Neural cell (in vitro differentiated cells): ENCODE results near the gene SPAG7. TPM values are rescaled to one million over a fixed set of nuclear protein-coding genes. Genes with fewer than 3 reads are reported as not detected.

ENCODE experiments used
- H2AFZ ChIP-seq: fragments of 200-600, 300-800 bp; sonication (generic), shearing (Covaris generic); 2 replicates; pipeline ENCODE4 v1.6.0; 2014; ENCODE audit warnings: low read depth, mild to moderate bottlenecking, antibody characterized with exemption, low read length, moderate library complexity
- H3F3A ChIP-seq: fragments of 200-600 bp; shearing (Covaris generic); 2 replicates; pipeline ENCODE4 v1.6.1; 2016; ENCODE audit warnings: mild to moderate bottlenecking, moderate library complexity, mixed read lengths, antibody characterized with exemption, low read length; ENCODE audit not compliant: insufficient read depth, poor library complexity, severe bottlenecking
- H3K27ac ChIP-seq: fragments of 200-600, 300-800 bp; sonication (generic), shearing (Covaris generic); 2 replicates; pipeline ENCODE4 v1.5.1; 2014; ENCODE audit warnings: mild to moderate bottlenecking, low read length, moderate library complexity
- H3K27me3 ChIP-seq: fragments of 300-800, 200-600 bp; sonication (generic), shearing (Covaris generic); 2 replicates; pipeline ENCODE4 v1.6.0; 2014; ENCODE audit warnings: mild to moderate bottlenecking, low read depth, low read length, moderate library complexity; ENCODE audit not compliant: insufficient read depth
- H3K36me3 ChIP-seq: fragments of 300-800, 200-600 bp; sonication (generic), shearing (Covaris generic); 2 replicates; pipeline ENCODE4 v1.5.1; 2014; ENCODE audit warnings: mild to moderate bottlenecking, antibody characterized with exemption, low read length, moderate library complexity; ENCODE audit not compliant: insufficient read depth
- H3K4me2 ChIP-seq: fragments of 300-800, 200-600 bp; sonication (generic), shearing (Covaris generic); 2 replicates; pipeline ENCODE4 v1.6.0; 2014; ENCODE audit warnings: mild to moderate bottlenecking, low read length
- H3K4me3 ChIP-seq: fragments of 300-800, 200-600 bp; sonication (generic), shearing (Covaris generic); 2 replicates; pipeline ENCODE4 v1.5.1; 2014; ENCODE audit warnings: mild to moderate bottlenecking, low read length, moderate library complexity
- H3K79me2 ChIP-seq: fragments of 200-600 bp; shearing (Covaris generic); replicated peaks from 2 replicates; pipeline ENCODE4 v1.6.0; 2014; ENCODE audit warnings: mild to moderate bottlenecking, low read length, moderate library complexity; ENCODE audit not compliant: insufficient read depth
- H3K9ac ChIP-seq: fragments of 300-800, 200-600 bp; sonication (generic), shearing (Covaris generic); 2 replicates; pipeline ENCODE4 v1.6.1; 2016; ENCODE audit warnings: mild to moderate bottlenecking, low read length, mixed read lengths
- H3K9me2 ChIP-seq: fragments of 200-600 bp; shearing (Covaris generic); 2 replicates; pipeline ENCODE4 v1.6.1; 2016; ENCODE audit warnings: mild to moderate bottlenecking, low read length, mixed read lengths; ENCODE audit not compliant: insufficient read depth
- H3K9me3 ChIP-seq: fragments of 200-600, 300-800 bp; sonication (generic), shearing (Covaris generic); 2 replicates; pipeline ENCODE4 v1.6.1; 2016; ENCODE audit warnings: mild to moderate bottlenecking, mixed run types, low read length, moderate library complexity, mixed read lengths
- H4K20me1 ChIP-seq: fragments of 200-600 bp; shearing (Covaris generic); 2 replicates; pipeline ENCODE4 v1.6.1; 2016; ENCODE audit warnings: mild to moderate bottlenecking, mixed run types; ENCODE audit not compliant: insufficient read depth
- EP300 ChIP-seq: fragments of 450-650 bp; conservative IDR thresholded peaks from 2 replicates; pipeline ENCODE4 v1.6.1; 2014; ENCODE audit warnings: antibody characterized with exemption, mild to moderate bottlenecking, moderate library complexity; ENCODE audit not compliant: poor library complexity, severe bottlenecking
- EZH2 ChIP-seq: fragments of 200-600, 300-800 bp; shearing (Covaris generic), sonication (generic); IDR thresholded peaks from 2 replicates; pipeline ENCODE4 v1.6.1; 2014; ENCODE audit warnings: antibody characterized with exemption, low read length, borderline replicate concordance, mild to moderate bottlenecking; ENCODE audit not compliant: insufficient read depth, poor library complexity, severe bottlenecking
- MXI1 ChIP-seq: fragments of 450-650 bp; conservative IDR thresholded peaks from 2 replicates; pipeline ENCODE4 v1.6.1; 2014; ENCODE audit warnings: antibody characterized with exemption, mild to moderate bottlenecking; ENCODE audit not compliant: poor library complexity, severe bottlenecking
- POLR2AphosphoS5 ChIP-seq: IDR thresholded peaks from 2 replicates; pipeline ENCODE4 v1.6.1; 2012
- RAD21 ChIP-seq: fragments of 450-650 bp; conservative IDR thresholded peaks from 2 replicates; pipeline ENCODE4 v1.6.1; 2014; ENCODE audit warnings: antibody characterized with exemption, mild to moderate bottlenecking, moderate library complexity
- SMC3 ChIP-seq: fragments of 450-650 bp; conservative IDR thresholded peaks from 2 replicates; pipeline ENCODE4 v1.6.1; 2014; ENCODE audit warnings: antibody characterized with exemption, mild to moderate bottlenecking, moderate library complexity; ENCODE audit not compliant: poor library complexity
- TAF1 ChIP-seq: IDR thresholded peaks from 2 replicates; pipeline ENCODE4 v1.6.1; 2012; ENCODE audit warnings: low read depth
- polyA plus RNA-seq: library from polyadenylated mRNA; depleted of rRNA; stranded (reverse); fragments of >200 nt; gene quantifications from 2 replicates; pipeline ENCODE4 v1.2.3, GENCODE V29; 2014
- TF ChIP-seq, protein P1 (sequence below): fragments of 450-650 bp; IDR thresholded peaks from 2 replicates; pipeline ENCODE4 v1.5.1; 2014; ENCODE audit warnings: antibody characterized with exemption, mild to moderate bottlenecking, moderate library complexity; ENCODE audit not compliant: poor library complexity, severe bottlenecking
- TF ChIP-seq, protein P2 (sequence below): IDR thresholded peaks from 2 replicates; pipeline ENCODE4 v1.6.1; 2012; ENCODE audit warnings: borderline replicate concordance

Gene SPAG7
- polyA plus RNA-seq, 1 donor from 2014 or later: 66.4 TPM

DNA sequence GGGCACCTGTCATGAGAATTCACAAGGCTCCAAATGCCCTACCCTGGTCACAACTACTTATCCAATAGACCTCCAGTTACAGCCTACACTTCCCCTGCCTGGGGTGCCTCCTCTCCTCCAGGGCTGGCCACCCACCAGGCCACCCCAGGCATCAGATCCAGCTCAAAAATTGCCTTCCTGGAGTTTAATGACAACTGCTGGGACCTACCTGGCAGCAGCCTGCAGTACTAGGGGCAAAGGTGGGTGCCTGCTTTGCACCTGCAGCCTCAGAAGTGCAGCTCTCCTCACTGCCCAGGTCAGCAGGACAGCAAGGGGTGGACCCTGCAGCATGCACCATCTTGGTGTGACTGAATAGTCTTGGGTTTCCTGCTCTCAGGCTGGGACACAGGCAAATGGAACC, 32.0 kb downstream of the SPAG7 start:
- H3K4me3 ChIP-seq: no peak overlapping the region
- no peak overlapping the region for H3K27ac ChIP-seq
- no peaks in the 10 kb centered on the region for H3K27me3 ChIP-seq
- TF ChIP-seq MXI1 (no peak), POLR2AphosphoS5 (no peak), RAD21 (no peak), SMC3 (no peak), EZH2 (no peak), TAF1 (no peak), EP300 (no peak)
- TF ChIP-seq, protein P1, sequence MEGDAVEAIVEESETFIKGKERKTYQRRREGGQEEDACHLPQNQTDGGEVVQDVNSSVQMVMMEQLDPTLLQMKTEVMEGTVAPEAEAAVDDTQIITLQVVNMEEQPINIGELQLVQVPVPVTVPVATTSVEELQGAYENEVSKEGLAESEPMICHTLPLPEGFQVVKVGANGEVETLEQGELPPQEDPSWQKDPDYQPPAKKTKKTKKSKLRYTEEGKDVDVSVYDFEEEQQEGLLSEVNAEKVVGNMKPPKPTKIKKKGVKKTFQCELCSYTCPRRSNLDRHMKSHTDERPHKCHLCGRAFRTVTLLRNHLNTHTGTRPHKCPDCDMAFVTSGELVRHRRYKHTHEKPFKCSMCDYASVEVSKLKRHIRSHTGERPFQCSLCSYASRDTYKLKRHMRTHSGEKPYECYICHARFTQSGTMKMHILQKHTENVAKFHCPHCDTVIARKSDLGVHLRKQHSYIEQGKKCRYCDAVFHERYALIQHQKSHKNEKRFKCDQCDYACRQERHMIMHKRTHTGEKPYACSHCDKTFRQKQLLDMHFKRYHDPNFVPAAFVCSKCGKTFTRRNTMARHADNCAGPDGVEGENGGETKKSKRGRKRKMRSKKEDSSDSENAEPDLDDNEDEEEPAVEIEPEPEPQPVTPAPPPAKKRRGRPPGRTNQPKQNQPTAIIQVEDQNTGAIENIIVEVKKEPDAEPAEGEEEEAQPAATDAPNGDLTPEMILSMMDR: no peak
- TF ChIP-seq, protein P2, sequence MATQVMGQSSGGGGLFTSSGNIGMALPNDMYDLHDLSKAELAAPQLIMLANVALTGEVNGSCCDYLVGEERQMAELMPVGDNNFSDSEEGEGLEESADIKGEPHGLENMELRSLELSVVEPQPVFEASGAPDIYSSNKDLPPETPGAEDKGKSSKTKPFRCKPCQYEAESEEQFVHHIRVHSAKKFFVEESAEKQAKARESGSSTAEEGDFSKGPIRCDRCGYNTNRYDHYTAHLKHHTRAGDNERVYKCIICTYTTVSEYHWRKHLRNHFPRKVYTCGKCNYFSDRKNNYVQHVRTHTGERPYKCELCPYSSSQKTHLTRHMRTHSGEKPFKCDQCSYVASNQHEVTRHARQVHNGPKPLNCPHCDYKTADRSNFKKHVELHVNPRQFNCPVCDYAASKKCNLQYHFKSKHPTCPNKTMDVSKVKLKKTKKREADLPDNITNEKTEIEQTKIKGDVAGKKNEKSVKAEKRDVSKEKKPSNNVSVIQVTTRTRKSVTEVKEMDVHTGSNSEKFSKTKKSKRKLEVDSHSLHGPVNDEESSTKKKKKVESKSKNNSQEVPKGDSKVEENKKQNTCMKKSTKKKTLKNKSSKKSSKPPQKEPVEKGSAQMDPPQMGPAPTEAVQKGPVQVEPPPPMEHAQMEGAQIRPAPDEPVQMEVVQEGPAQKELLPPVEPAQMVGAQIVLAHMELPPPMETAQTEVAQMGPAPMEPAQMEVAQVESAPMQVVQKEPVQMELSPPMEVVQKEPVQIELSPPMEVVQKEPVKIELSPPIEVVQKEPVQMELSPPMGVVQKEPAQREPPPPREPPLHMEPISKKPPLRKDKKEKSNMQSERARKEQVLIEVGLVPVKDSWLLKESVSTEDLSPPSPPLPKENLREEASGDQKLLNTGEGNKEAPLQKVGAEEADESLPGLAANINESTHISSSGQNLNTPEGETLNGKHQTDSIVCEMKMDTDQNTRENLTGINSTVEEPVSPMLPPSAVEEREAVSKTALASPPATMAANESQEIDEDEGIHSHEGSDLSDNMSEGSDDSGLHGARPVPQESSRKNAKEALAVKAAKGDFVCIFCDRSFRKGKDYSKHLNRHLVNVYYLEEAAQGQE: no peak
- no peak overlapping the region for H2AFZ ChIP-seq
- no peaks in the 10 kb centered on the region for H4K20me1 ChIP-seq
- H3K4me2 ChIP-seq: no peak overlapping the region
- H3F3A ChIP-seq: no peaks in the 10 kb centered on the region
- peaks cover 11% of the 10 kb centered on the region for H3K79me2 ChIP-seq
- no peak overlapping the region for H3K9ac ChIP-seq
- no peaks in the 10 kb centered on the region for H3K36me3 ChIP-seq
- no peaks in the 10 kb centered on the region for H3K9me3 ChIP-seq
- H3K9me2 ChIP-seq: no peaks in the 10 kb centered on the region

DNA sequence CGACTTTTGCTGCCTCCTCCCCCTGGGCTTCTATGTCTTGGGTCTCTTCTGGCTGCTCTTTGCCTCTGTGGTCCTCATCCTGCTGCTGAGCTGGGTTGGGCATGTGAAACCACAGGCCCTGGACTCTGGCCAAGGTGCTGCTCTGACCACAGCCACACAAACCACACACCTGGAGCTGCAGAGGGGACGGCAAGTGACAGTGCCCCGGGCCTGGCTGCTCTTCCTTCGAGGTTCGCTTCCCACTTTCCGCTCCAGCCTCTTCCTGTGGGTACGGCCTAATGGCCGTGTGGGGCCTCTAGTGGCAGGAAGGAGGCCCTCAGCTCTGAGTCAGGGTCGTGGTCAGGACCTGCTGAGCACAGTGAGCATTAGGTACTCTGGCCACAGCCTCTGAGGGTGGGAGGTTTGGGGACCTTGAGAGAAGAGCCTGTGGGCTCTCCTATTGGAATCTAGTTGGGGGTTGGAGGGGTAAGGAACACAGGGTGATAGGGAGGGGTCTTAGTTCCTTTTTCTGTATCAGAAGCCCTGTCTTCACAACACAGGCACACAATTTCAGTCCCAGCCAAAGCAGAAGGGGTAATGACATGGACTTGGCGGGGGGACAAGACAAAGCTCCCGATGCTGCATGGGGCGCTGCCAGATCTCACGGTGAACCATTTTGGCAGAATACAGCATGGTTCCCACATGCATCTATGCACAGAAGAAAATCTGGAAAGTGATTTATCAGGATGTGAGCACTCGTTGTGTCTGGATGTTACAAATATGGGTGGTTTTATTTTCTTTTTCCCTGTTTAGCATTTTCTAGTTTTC, 33.2 kb downstream of the SPAG7 start:
- Histone ChIP-seq H3K4me2 (no peak overlapping the region), H3K27me3 (no peaks in the 10 kb centered on the region), H3F3A (no peaks in the 10 kb centered on the region), H4K20me1 (no peaks in the 10 kb centered on the region), H3K4me3 (no peak overlapping the region), H2AFZ (no peak overlapping the region), H3K27ac (no peak overlapping the region), H3K36me3 (no peaks in the 10 kb centered on the region), H3K79me2 (peaks cover 10% of the 10 kb centered on the region), H3K9ac (no peak overlapping the region), H3K9me2 (no peaks in the 10 kb centered on the region), H3K9me3 (no peaks in the 10 kb centered on the region)
- no peak for TF ChIP-seq RAD21
- no peak for TF ChIP-seq SMC3
- no peak for TF ChIP-seq EP300
- TF ChIP-seq TAF1: no peak
- TF ChIP-seq EZH2: no peak
- TF ChIP-seq, protein P2: no peak
- TF ChIP-seq, protein P1: no peak
- no peak for TF ChIP-seq MXI1
- no peak for TF ChIP-seq POLR2AphosphoS5
